Ishikawa (cell line): ENCODE data around the gene PSMD13.

ENCODE experiments used
- CEBPB ChIP-seq: IDR thresholded peaks from 2 replicates; pipeline ENCODE4 v1.6.1; 2012
- CREB1 ChIP-seq: IDR thresholded peaks from 2 replicates; pipeline ENCODE4 v1.6.1; 2012; ENCODE audit warnings: low read depth
- EGR1 ChIP-seq: IDR thresholded peaks from 2 replicates; pipeline ENCODE4 v1.6.1; 2012
- EP300 ChIP-seq: IDR thresholded peaks from 2 replicates; pipeline ENCODE4 v1.6.1; 2012; ENCODE audit warnings: borderline replicate concordance
- FOXM1 ChIP-seq: IDR thresholded peaks from 2 replicates; pipeline ENCODE4 v1.6.1; 2012; ENCODE audit warnings: low read depth, borderline replicate concordance
- NFIC ChIP-seq: IDR thresholded peaks from 2 replicates; pipeline ENCODE4 v1.6.1; 2012
- RAD21 ChIP-seq: IDR thresholded peaks from 2 replicates; pipeline ENCODE4 v1.6.1; 2012; ENCODE audit warnings: low read depth
- TAF1 ChIP-seq: IDR thresholded peaks from 2 replicates; pipeline ENCODE4 v1.6.1; 2012; ENCODE audit warnings: low read depth, mild to moderate bottlenecking
- TCF12 ChIP-seq: IDR thresholded peaks from 2 replicates; pipeline ENCODE4 v1.6.1; 2012; ENCODE audit warnings: low read depth
- TEAD4 ChIP-seq: IDR thresholded peaks from 2 replicates; pipeline ENCODE4 v1.6.1; 2012
- YY1 ChIP-seq: IDR thresholded peaks from 2 replicates; pipeline ENCODE4 v1.6.1; 2012; ENCODE audit warnings: low read depth
- ZBTB7A ChIP-seq: IDR thresholded peaks from 2 replicates; pipeline ENCODE4 v1.6.1; 2012; ENCODE audit warnings: low read depth
- TF ChIP-seq, protein P1 (sequence below): IDR thresholded peaks from 2 replicates; pipeline ENCODE4 v1.6.1; 2012; ENCODE audit warnings: low read depth, mild to moderate bottlenecking
- TF ChIP-seq, protein P2 (sequence below): IDR thresholded peaks from 2 replicates; pipeline ENCODE4 v1.6.1; 2012
- TF ChIP-seq, protein P3 (sequence below): IDR thresholded peaks from 2 replicates; pipeline ENCODE4 v1.6.1; 2012

PSMD13 gene

DNA sequence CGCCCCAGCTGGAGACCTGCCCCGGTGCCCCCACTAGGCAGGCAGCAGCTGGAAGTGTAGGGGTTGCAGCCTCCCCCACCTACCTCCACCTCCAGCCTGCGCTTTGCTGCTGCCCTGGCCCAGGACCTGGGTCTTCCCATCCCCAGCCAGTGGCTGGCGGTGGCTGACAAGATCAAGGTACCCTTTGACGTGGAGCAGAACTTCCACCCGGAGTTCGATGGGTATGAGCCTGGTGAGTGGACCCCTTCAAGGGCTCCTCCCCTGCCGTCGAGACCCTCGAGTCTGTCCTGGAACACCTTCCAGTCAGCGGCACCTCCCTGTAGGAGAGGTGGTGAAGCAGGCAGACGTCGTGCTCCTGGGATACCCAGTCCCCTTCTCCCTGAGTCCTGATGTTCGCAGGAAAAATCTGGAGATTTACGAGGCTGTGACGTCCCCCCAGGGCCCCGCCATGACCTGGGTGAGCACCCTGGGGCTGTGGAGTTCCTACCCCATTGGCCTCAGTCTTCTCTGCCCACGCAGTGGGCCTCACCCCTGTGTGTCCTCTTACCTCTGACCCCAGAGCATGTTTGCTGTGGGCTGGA, 56.6 kb downstream of the PSMD13 start:
- TF ChIP-seq YY1: no peak
- TF ChIP-seq TCF12: no peak
- no peak for TF ChIP-seq NFIC
- TF ChIP-seq EP300: no peak
- TF ChIP-seq, protein P1, sequence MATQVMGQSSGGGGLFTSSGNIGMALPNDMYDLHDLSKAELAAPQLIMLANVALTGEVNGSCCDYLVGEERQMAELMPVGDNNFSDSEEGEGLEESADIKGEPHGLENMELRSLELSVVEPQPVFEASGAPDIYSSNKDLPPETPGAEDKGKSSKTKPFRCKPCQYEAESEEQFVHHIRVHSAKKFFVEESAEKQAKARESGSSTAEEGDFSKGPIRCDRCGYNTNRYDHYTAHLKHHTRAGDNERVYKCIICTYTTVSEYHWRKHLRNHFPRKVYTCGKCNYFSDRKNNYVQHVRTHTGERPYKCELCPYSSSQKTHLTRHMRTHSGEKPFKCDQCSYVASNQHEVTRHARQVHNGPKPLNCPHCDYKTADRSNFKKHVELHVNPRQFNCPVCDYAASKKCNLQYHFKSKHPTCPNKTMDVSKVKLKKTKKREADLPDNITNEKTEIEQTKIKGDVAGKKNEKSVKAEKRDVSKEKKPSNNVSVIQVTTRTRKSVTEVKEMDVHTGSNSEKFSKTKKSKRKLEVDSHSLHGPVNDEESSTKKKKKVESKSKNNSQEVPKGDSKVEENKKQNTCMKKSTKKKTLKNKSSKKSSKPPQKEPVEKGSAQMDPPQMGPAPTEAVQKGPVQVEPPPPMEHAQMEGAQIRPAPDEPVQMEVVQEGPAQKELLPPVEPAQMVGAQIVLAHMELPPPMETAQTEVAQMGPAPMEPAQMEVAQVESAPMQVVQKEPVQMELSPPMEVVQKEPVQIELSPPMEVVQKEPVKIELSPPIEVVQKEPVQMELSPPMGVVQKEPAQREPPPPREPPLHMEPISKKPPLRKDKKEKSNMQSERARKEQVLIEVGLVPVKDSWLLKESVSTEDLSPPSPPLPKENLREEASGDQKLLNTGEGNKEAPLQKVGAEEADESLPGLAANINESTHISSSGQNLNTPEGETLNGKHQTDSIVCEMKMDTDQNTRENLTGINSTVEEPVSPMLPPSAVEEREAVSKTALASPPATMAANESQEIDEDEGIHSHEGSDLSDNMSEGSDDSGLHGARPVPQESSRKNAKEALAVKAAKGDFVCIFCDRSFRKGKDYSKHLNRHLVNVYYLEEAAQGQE: no peak
- TF ChIP-seq, protein P2, sequence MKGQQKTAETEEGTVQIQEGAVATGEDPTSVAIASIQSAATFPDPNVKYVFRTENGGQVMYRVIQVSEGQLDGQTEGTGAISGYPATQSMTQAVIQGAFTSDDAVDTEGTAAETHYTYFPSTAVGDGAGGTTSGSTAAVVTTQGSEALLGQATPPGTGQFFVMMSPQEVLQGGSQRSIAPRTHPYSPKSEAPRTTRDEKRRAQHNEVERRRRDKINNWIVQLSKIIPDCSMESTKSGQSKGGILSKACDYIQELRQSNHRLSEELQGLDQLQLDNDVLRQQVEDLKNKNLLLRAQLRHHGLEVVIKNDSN: no peak
- TF ChIP-seq TAF1: no peak
- TF ChIP-seq CREB1: no peak
- TF ChIP-seq TEAD4: no peak
- TF ChIP-seq ZBTB7A: no peak
- no peak for TF ChIP-seq CEBPB
- TF ChIP-seq EGR1: no peak
- TF ChIP-seq, protein P3, sequence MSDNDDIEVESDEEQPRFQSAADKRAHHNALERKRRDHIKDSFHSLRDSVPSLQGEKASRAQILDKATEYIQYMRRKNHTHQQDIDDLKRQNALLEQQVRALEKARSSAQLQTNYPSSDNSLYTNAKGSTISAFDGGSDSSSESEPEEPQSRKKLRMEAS: no peak
- no peak for TF ChIP-seq FOXM1
- TF ChIP-seq RAD21: no peak

DNA sequence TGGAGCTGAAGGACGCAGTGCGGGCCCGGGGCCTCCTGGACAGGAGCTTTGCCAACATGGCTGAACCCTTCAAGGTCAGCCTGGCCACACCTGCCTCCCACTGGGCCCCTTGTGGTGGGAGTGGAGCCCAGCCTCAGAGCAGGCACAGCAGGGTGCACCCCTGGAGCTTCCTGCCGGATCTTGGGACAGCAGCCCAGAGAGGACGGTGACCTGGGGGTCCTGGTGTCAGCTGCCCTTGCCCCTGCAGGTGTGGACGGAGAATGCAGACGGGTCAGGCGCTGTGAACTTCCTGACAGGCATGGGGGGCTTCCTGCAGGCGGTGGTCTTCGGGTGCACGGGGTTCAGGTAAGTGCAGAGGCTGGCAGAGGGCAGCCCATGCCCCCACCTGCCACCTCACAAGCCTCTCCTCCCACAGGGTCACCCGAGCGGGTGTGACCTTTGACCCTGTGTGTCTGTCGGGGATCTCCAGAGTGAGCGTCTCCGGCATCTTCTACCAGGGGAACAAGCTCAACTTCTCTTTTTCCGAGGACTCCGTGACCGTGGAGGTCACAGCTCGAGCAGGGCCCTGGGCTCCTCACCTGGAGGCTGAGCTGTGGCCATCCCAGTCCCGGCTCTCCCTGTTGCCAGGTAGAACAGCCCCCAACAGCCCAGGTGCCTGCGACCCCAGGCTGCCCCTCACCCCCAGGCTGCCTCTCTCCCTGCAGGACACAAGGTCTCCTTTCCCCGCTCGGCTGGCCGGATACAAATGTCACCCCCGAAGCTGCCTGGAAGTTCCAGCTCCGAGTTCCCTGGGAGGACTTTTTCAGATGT, 57.3 kb downstream of the PSMD13 start:
- TF ChIP-seq CREB1: no peak
- TF ChIP-seq, protein P1: no peak
- TF ChIP-seq, protein P2: no peak
- TF ChIP-seq EGR1: no peak
- no peak for TF ChIP-seq FOXM1
- no peak for TF ChIP-seq TEAD4
- no peak for TF ChIP-seq TCF12

DNA sequence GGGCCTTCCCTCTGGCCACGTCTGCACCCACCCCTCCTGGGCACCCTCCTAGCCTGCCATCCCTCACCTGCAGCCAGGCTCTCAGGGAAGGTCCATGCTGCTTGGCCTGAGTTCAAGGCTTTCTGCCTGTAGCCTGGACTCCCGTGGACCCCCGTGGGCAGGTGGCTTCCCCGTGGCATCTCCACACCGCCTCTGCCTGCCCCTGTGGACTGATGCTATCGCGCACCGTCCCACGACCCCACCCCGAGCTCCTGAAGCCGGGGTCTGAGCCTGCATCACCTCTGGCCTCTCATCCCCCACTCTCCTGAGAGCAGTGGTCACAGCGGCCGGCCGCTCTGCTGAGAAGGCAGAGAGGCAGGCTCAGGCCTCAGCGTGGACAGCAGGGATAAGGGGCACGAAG, 58.0 kb downstream of the PSMD13 start:
- TF ChIP-seq, protein P3: no peak
- no peak for TF ChIP-seq TEAD4
- TF ChIP-seq FOXM1: no peak
- TF ChIP-seq EP300: no peak
- TF ChIP-seq TCF12: no peak
- no peak for TF ChIP-seq YY1
- no peak for TF ChIP-seq CEBPB
- TF ChIP-seq, protein P2: no peak
- no peak for TF ChIP-seq ZBTB7A
- no peak for TF ChIP-seq CREB1
- TF ChIP-seq, protein P1: no peak
- no peak for TF ChIP-seq NFIC
- no peak for TF ChIP-seq EGR1
- TF ChIP-seq TAF1: no peak
- no peak for TF ChIP-seq RAD21
